Stimulated activated CD8-positive, alpha-beta memory T cell treated with anti-CD3 and anti-CD28 coated beads, Interleukin-7, amount 100 ng/mL, for 24 hours (primary cell): Measurements from ENCODE around the gene SLC8A3.
"Not testable (repeated sequence)": the region's sequence is repeated elsewhere in the genome, so short reads cannot be mapped to it uniquely, and the experiment has no call there.

Source experiments
- DNase-seq: peaks from one replicate; pipeline ENCODE4 v3.0.0-alpha.2; 2020; ENCODE audit warnings: low read depth

SLC8A3 gene, protein sequence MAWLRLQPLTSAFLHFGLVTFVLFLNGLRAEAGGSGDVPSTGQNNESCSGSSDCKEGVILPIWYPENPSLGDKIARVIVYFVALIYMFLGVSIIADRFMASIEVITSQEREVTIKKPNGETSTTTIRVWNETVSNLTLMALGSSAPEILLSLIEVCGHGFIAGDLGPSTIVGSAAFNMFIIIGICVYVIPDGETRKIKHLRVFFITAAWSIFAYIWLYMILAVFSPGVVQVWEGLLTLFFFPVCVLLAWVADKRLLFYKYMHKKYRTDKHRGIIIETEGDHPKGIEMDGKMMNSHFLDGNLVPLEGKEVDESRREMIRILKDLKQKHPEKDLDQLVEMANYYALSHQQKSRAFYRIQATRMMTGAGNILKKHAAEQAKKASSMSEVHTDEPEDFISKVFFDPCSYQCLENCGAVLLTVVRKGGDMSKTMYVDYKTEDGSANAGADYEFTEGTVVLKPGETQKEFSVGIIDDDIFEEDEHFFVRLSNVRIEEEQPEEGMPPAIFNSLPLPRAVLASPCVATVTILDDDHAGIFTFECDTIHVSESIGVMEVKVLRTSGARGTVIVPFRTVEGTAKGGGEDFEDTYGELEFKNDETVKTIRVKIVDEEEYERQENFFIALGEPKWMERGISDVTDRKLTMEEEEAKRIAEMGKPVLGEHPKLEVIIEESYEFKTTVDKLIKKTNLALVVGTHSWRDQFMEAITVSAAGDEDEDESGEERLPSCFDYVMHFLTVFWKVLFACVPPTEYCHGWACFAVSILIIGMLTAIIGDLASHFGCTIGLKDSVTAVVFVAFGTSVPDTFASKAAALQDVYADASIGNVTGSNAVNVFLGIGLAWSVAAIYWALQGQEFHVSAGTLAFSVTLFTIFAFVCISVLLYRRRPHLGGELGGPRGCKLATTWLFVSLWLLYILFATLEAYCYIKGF

DNA sequence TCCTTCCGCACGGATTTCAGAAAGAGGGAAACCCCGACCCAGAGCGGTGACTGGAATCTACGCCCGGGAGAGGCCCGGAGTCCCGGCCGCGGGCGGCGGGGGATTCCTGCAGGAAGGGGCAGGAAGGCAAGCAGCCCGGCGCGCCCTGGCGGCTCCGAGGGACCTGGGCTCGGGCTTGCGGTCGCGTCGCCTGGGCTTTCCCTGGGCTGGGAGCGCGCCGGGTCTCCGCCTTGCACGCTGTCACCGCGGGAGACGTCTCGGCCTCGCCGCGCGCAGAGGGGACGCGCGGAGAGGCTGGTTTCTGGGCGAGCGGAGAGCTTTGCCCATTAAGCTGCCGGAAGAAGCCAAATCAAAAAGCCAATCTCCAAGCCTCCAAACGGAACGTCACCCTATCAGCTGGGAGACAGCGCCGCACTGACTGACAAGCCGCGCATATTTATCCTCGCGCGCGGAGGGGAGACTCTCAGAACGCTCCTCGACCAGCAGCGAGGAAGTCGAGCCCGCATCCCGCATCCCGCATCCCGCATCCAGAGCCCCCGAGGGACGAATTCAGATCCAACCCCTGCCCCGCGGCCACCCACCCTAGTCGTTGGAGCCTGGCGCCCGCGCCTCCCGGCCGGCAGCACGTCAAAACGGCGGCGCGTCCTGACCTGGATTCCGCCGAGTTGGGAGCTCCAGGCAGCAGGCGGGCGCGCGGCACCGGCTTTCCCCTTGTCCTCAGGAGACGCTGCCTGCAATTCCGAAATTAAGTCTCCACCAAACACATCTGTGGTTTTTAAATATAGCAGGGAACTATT, at the start of gene SLC8A3:
SLC8A3 (minus strand) TSS at position 293 of the 797 bp plus-strand sequence. CDS start 20,529 bp downstream, outside the sequence.
- no peak for DNase-seq

DNA sequence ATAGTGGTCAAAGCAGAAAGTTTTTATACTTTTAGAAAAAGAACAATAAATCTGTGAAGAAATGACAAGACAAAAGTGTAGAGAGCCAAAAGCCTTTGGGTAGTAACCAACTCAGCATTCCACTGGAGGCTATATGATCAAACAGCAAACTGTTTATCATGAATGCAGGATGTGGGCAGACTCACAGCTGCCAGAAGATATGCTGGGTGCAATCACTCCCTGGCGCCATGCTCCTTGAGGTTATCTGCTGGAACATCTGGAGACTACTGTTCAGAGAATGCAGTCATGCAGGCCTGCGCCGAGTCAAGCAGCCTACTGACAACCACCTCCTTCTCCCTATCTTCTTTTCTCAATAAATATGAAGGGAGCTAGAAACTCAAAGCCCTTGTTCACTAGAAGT, 49.0 kb upstream of the SLC8A3 start:
- no peak for DNase-seq

DNA sequence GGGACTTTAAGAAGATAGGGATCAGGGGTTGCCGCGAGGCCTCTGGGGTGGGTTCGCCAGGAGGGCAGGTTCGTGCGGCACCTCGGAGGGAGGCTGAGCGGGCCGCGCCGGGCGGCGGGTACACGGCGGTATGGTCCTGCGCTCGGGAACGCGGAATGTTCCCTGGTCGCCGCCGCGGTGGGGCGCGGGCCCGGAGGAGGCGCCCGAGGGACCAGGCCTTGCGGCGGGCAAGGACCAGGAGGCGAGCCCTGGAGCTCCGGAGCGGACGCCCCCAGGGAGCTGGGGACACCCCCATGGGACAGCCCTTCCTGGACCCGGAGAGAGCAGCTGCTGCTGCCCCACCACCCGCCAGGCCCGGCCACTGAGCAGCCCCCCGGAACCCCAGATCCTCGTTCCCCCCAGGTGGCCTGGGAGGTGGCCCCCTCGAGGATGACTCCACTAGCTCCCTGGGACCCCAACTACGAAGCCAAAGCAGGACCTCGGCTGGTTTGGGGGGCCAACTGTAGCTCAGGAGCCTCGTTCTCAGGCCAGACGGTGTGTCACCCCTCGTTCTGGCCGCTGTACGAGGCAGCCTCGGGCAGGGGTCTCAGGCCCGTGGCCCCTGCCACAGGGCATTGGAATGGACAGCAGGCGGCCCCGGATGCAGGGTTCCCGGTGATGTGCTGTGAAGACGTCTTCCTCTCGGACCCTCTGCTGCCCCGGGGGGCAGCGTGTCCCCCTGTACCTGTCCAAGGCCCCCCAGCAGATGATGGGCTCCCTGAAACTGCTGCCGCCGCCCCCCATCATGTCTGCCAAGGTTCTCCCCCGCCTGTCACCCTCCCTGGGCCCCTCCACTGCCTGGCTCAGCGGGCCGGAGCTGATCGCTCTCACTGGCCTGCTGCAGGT, 45.6 kb upstream of the SLC8A3 start:
- DNase-seq: no peak

DNA sequence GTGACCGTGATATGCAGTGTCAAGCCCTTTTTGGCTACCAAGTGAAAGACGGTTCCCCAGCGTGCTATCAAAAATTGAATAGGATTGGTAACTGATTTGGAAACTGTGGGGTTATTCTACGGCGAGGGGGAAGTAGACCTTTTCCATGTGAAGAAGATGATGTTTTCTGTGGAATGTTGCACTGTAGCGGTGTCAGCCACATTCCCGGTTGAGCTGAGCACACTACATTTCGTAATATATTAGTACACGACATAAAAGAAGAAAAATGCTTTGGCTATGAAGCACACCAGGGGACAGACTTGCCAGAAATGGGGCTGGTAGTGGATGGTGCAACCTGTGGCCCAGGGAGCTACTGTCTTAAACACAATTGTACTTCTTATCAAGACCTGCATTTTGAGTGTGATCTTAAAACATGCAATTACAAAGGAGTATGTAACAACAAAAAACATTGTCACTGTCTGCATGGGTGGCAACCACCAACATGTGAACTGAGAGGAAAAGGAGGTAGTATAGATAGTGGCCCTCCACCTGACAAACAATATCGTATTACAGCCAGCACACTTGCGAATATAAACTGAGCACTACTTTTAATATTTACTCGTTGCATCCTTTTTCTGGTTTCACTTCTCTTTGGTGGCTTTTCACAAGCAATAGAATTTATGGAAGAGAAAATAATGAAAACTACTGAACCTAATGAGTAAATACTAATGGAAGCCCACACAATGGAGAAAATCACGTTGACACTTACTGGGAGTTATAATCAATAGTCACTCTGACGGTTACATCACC, 43.2 kb upstream of the SLC8A3 start:
- not testable (repeated sequence) for DNase-seq

DNA sequence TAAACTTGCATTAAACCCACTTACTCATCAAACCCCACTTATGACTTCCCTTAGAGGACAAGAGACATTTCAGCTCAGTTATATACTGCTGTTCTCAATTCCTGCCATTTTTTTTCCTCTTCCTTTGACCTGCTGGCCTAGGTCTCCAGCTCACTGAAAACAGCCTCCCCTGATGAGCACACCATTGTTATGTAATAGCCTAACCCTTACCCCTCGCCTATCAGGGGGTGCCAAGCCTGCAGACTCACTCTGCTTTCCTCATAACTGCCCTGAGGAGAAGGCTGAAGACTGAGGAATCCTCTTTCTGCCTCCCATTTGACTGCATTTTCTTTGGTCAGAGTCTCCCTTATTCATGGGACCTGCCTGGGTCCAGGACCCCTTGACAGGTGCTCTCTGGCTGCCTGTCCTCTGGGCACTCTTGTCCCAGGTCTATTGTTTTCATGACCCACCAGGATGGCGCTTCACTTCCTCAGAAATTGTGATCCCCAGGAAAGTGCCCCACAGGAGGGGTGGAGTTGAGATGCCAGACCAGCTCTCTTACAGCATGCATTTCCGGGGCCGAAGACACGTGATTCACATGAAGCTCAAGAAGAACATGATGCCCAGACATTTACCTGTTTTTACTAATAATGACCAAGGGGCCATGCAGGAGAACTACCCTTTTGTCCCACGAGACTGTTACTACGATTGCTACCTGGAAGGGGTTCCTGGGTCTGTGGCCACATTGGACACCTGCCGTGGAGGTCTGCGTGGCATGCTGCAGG, 41.3 kb upstream of the SLC8A3 start:
- not testable (repeated sequence) for DNase-seq

DNA sequence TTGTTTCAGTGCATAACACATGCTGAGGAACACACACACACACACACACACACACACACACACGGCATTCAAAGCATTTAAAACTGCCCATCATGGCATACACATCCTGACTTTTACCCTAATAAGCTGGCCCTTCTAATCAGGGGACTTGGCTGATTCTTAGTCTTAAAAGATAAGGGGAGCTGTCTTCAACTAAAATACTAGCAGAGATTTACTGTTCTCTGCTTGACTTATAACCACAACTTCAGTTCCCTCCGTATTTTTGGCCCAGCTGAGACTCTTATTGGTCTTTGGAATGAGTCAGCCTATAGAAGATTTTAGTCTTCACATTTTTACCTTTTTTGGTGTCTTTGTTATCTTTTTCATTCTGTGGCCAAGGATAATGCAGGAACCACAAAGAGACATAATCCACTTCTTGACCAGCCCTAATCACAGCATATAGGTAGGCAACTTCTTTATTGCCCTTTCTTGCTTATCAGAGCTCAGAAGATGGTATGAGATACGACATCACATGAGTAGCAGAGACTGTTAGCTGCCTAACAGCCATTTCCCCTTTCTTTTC, 25.1 kb upstream of the SLC8A3 start:
- DNase-seq: no peak

DNA sequence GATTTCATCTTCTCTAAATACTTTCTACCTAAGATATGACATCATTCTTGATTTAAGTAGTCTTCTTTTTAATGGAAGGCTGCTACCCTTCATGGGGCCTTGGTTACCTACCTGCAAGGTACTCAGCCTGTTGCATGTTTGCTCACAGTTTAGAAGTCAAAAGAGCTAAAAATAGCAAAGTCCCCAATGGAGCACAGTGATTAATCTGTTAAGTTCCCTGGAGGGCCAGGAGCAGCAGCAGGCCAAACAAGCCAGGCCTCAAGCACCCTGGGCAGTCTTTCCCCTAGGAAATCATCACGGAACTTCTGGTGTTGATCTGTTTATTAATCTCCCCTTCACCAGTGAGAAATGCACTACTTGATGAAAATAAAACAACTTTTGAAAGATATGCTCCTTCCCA, 24.0 kb upstream of the SLC8A3 start:
- DNase-seq: no peak

DNA sequence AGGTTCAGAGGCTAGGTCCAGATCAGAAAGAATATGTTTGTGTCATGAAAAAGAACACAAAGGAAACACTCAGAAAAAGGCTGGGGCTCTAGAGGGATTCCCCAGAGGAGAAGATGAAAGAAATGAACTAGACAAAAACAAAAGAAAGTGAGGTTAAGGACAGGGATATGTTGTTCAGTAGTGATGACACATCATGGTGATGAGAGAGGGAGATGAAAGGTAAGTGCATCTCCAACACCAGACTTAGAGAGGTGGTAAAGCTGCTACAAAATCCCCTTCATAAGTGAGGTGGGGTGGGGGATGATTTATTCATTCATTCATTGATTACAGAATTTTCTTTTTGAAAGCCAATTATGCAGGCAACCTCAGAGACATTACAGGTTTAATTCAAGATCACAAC, 19.6 kb upstream of the SLC8A3 start:
- DNase-seq: no peak

DNA sequence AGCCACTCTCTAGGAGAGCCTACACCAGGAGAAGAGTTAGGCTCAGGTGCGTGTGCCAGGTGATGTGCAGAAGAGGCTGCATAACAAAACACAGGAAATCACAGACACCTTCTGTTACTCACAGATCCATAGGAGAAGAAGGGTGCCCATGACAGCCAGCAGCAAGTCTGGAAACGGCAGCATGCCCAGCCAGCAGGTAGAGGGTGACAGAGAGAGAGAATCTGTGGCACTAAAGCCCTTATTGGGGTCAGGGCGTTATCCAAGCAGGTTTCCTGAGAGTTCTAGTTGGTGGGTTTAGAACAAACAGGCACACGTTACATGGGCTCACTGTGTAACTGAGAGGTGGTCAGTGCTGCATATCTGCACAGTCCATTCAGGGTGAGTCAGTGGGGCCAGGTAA, 14.9 kb upstream of the SLC8A3 start:
- DNase-seq: no peak

DNA sequence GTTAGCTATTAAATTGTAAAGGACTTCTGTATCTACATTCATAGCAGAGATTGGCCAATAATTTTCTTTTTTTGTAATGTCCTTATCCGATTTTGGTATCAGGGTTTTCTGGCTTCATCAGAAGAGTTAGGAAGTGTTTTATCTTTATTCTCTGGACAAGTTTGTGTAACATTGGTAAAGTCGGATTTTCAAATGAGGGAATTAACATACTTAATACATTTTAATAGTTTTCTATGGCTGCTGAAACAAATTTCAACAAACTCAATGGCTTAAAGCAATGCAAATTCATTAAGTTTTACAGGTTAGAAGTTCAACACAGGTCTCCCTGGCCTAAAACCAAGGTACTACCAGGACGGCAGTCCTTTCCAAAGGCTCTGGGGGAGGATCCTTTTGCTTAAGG, 13.2 kb upstream of the SLC8A3 start:
- DNase-seq: no peak

DNA sequence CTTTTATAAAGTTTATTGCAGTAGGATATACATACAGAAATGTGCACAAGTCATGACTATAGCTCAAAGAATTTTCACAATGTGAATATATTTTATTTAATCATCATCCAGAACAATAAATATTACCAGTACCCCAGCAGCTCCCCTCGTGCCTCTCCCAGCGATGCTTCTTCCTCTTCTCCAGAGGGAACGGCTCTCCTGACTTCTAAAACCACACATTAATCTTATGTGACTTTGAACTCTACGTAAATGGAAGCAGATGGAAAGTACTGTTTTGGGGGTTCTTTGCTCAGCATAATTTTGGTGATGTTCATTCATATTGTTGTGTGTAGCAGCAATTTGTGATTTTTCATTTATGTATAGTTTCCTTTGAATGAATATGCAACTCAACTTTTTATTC, 4.6 kb upstream of the SLC8A3 start:
- DNase-seq: no peak

DNA sequence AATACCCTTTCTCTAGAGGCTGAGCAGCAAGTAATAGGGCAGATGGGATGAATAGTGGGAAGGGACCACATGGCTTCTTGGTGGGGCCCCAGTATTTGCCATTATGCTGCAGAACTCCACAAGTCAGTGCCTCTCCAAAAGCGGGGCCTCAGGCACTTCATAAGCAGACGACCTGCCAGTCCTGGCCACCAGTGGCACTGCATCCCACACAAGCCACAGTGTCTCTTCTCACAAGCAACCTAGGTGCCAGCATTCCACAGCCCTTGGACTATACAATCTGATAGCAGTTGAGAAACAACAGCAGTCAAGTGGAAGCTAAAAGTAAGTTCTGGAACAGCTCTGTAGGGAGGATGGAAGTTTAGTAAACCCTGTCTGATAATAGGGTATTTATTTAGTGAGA, 4.2 kb upstream of the SLC8A3 start:
- DNase-seq: no peak

DNA sequence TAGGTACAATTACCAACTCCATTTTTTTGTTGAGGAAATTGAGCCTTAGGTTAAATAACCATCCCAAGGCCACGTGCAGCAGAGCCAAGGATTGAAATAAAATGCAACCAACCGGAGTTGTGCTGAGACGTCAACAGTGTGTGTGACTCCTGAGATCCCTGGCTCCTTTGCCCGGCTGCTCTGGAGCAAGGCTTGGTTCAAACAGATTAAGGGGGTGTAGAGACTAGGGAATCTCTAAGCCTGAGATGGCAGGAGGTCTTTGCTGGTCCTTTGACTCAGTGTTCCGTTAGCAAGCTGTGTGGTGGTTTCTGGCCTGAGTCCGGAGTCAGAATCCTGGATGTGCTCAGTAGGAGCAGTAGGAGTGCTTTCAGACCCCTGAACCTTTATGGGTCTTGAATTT, 1.4 kb upstream of the SLC8A3 start:
- no peak for DNase-seq

DNA sequence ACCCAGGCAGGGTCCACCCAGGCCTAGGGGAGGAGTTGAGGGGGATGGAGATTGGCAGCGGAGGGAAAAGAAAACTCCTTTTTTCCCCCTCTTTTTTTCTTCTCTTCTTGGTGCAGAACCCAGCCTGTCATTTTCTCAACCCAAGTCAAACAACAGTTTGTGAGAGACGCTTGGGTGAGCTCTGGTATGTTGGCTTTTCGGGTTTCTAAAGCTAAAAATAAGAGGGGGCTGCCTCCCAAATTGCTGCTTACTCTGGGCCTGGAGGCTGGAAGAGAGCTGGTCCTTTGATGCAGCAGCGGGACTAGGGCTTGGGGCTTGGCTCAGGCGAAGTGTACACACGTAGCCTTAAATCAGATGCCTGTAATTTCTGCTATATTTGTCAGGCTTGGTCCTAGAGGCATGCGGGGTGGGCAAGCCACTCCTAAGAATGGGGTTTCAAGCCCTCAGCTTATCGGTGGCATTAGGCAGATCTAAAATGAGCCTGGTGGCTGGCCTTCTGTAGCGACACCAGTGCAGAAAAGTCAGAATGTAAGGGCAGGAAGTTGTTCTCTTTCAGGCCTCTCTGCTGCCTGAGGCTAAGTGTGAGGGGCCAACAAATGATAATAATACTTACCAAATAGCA, 816 bp upstream of the SLC8A3 start:
- no peak for DNase-seq

DNA sequence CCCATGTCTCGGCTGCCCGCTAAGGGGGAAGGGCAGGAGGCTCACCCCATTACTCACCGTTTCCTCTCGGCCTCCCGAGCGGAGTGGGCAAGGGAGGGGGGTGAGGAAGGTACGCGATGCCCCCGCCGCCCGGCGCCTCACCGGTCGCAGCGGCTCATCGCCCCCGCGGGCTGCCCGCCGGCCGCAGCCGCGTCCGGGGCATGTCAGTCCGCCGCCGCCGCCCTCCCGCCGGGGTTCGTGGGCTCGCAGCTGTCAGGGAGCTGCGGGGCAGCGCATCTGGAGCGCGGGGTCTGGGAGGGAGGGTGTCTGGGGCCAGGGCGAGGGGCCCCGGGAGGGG, 461 bp downstream of the SLC8A3 start:
- no peak for DNase-seq

DNA sequence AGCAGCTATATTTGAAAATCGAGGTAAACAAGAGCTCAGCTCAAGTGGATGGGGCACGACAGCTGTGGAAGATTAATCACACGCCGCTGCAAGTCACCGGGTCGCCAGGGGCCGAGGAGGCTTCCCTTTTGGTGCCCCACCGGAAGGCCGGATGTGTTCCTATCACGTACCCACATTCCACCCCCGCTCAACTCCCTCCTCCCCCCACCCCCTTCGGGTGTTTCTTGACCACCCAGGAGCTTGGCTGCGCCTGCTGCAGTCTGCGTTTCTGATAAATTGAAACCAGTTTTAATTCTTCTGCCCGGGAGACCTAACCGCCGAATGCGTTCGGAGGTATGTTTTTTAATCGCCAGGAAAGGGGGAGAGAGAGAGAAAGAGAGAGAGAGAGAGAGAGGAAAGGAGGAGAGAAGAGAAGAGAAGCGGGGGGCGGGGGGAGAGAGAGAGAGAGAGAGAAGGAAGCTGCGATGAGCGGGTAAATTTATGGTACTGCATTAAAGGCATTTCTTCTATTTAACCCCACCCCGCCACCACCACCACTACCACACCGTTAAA, 1.8 kb downstream of the SLC8A3 start:
- DNase-seq: no peak

DNA sequence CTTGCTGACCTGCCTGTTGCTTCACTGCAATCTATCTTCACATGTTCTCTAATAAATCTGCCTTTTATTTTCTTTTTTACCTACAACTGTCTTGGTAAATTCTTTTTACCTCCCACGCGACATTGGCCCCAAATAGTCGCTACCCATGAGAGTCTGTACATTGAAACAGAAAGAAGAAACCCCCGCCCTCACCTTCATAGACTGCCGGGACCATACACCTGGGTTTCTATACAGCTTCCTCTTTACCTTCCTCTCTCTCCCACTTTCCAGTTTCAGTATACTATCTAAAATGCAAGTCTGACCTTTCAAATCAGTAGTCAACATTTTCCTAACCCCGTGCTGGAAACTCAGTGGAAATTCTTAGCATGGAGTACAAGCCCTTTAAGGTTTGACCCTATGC, 4.8 kb downstream of the SLC8A3 start:
- DNase-seq: no peak

DNA sequence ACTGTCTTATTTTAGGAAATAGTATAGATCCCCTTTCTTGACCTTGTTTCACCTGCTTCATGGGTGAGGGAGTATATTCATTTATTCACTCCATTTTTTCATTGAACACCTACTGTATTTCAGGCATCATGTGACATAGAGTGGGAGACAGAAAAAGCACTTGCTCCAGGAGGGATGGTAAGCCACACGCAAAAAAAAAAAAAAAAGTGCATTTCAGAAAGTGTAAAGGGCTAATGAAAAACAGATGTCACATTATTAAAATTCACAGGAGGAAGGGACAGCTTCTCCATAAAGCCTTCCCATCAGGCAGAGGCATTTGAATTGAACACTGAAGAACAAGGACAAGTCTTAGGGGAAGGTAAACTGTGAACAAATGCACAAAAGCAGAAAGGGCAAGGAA, 7.5 kb downstream of the SLC8A3 start:
- DNase-seq: no peak

DNA sequence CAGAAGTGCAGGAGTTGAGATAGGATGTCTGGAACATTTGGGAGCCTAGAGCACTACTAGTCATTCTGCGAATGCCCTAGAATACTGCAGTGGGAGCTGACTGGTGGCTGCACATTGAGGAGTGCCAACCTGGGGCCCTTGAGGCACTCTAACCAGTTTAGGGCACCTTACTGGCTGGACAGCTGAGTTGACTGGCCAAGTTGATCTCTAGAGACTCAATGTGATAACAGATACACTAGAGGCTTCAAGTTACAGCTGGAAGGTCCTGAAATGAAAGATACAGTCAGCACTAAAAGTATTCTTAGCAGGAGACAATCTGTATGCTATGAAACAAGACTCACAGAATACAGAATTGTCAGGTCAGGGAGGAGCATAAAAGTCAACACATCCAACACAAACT, 8.0 kb downstream of the SLC8A3 start:
- no peak for DNase-seq
